Esophagus muscularis mucosa (tissue), 4 donors: ENCODE measurements around the gene SLC4A11.

ENCODE experiments used
- CTCF ChIP-seq, 3 experiments: fragments of 200-600 bp in 2 of 3; fragments of 450-650 bp in 1 of 3; sonication (generic) in 2 of 3; IDR thresholded peaks; one replicate each; pipeline ENCODE4 v1.5.1; 2017 to 2019; ENCODE audit warnings: antibody characterized with exemption in 3 of 3, mild to moderate bottlenecking in 2 of 3, moderate library complexity in 1 of 3
- EP300 ChIP-seq: sonication (generic); formaldehyde crosslinking; IDR thresholded peaks from one replicate; pipeline ENCODE4 v1.6.1; 2017; ENCODE audit warnings: antibody characterized with exemption
- POLR2A ChIP-seq: fragments of 450-650 bp; IDR thresholded peaks from one replicate; pipeline ENCODE4 v1.6.1; 2017; ENCODE audit warnings: antibody characterized with exemption, moderate library complexity, mild to moderate bottlenecking, low read depth
- POLR2AphosphoS5 ChIP-seq, 2 donors: sonication (generic); formaldehyde crosslinking; IDR thresholded peaks; one replicate each; pipeline ENCODE4 v1.6.1; 2017; ENCODE audit warnings: antibody characterized with exemption in 2 of 2

DNA sequence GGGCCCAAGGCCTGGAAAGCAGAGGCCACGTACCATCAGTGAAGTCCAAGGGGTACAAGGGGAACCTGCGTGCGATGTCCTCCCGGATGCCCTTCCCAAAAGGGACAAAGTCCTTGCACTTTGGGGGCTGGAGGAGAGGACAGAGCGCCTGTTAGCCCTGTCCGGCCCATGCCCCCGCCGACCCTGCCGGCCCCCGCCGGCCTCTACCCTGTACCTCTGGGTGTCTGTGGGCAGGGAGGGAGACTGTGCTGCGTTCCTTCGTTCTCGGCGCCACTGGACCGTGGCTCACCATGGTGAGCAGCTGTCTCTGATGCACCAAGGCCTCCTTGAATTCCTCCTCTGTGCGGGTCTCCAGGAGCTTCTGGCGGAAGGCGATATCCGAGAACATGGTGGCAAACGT lies 7.9 kb downstream of the SLC4A11 start:
- TF ChIP-seq CTCF (IDR thresholded peaks at IDR 0.05) (no peak), POLR2AphosphoS5 (IDR thresholded peaks at IDR 0.05) (no peak), POLR2A (no peak), EP300 (no peak)
